H9 (cell line): ENCODE data around the gene CCR2. TPM values are rescaled to one million over a fixed set of nuclear protein-coding genes. Genes with fewer than 3 reads are reported as not detected.

Experiments
- DNase-seq: peaks from one replicate; pipeline ENCODE4 v3.0.0-alpha.2; 2017
- H2AFZ ChIP-seq: one replicate; pipeline ENCODE4 v1.6.1; 2013; ENCODE audit warnings: mild to moderate bottlenecking, low read length, control low read depth, moderate library complexity
- H2AK5ac ChIP-seq: 2 replicates; pipeline ENCODE4 v1.6.1; 2013; ENCODE audit warnings: low read length, control low read depth, mixed read lengths; ENCODE audit not compliant: insufficient read length
- H2BK120ac ChIP-seq: one replicate; pipeline ENCODE4 v1.6.1; 2013; ENCODE audit warnings: low read depth, mild to moderate bottlenecking, low read length, control low read depth, inconsistent platforms; ENCODE audit not compliant: poor library complexity, severe bottlenecking
- H2BK12ac ChIP-seq: 2 replicates; pipeline ENCODE4 v1.6.1; 2013; ENCODE audit warnings: low read length, control low read depth, mixed read lengths, low read depth; ENCODE audit not compliant: insufficient read length
- H2BK15ac ChIP-seq: 2 replicates; pipeline ENCODE4 v1.6.1; 2013; ENCODE audit warnings: low read depth, low read length, control low read depth
- H2BK20ac ChIP-seq: one replicate; pipeline ENCODE4 v1.6.1; 2013; ENCODE audit warnings: low read depth, mild to moderate bottlenecking, low read length, control low read depth, inconsistent platforms; ENCODE audit not compliant: poor library complexity, severe bottlenecking
- H2BK5ac ChIP-seq: 2 replicates; pipeline ENCODE4 v1.6.1; 2013; ENCODE audit warnings: low read length, control low read depth, mixed read lengths; ENCODE audit not compliant: insufficient read length
- H3K14ac ChIP-seq: 2 replicates; pipeline ENCODE4 v1.6.1; 2013; ENCODE audit warnings: low read length, control low read depth; ENCODE audit not compliant: insufficient read depth
- H3K18ac ChIP-seq: 2 replicates; pipeline ENCODE4 v1.6.1; 2013; ENCODE audit warnings: low read depth, mild to moderate bottlenecking, mixed read lengths, low read length, control low read depth; ENCODE audit not compliant: insufficient read length
- H3K23ac ChIP-seq: 2 replicates; pipeline ENCODE4 v1.6.1; 2013; ENCODE audit warnings: low read length, control low read depth, mixed read lengths, low read depth; ENCODE audit not compliant: insufficient read length
- H3K23me2 ChIP-seq: 2 replicates; pipeline ENCODE4 v1.6.1; 2013; ENCODE audit warnings: low read depth, mild to moderate bottlenecking, mixed read lengths, low read length, control low read depth; ENCODE audit not compliant: insufficient read length, poor library complexity, severe bottlenecking
- H3K27ac ChIP-seq: 2 replicates; pipeline ENCODE4 v1.5.1; 2013; ENCODE audit warnings: low read length, control low read depth, mixed read lengths, low read depth; ENCODE audit not compliant: insufficient read length
- H3K27me3 ChIP-seq: 2 replicates; pipeline ENCODE4 v1.6.1; 2013; ENCODE audit warnings: low read length, control low read depth, inconsistent platforms; ENCODE audit not compliant: insufficient read depth
- H3K4ac ChIP-seq: 2 replicates; pipeline ENCODE4 v1.6.1; 2013; ENCODE audit warnings: low read depth, mild to moderate bottlenecking, control low read depth, inconsistent platforms, low read length, moderate library complexity
- H3K4me1 ChIP-seq: 2 replicates; pipeline ENCODE4 v1.6.1; 2013; ENCODE audit warnings: low read length, control low read depth, inconsistent platforms; ENCODE audit not compliant: insufficient read depth
- H3K4me2 ChIP-seq: 2 replicates; pipeline ENCODE4 v1.6.1; 2013; ENCODE audit warnings: low read length, control low read depth, mixed read lengths; ENCODE audit not compliant: insufficient read length, insufficient read depth
- H3K56ac ChIP-seq: 2 replicates; pipeline ENCODE4 v1.6.1; 2013; ENCODE audit warnings: low read depth, mild to moderate bottlenecking, mixed read lengths, low read length, control low read depth; ENCODE audit not compliant: insufficient read length
- H3K79me1 ChIP-seq: 2 replicates; pipeline ENCODE4 v1.6.1; 2013; ENCODE audit warnings: low read depth, mild to moderate bottlenecking, moderate library complexity, low read length, control low read depth, inconsistent platforms; ENCODE audit not compliant: insufficient read depth, poor library complexity, severe bottlenecking
- H3K79me2 ChIP-seq: 2 replicates; pipeline ENCODE4 v1.6.1; 2013; ENCODE audit warnings: low read length, control low read depth, inconsistent platforms; ENCODE audit not compliant: insufficient read depth
- H3K9ac ChIP-seq: 2 replicates; pipeline ENCODE4 v1.6.1; 2013; ENCODE audit warnings: low read length, control low read depth, mixed read lengths; ENCODE audit not compliant: insufficient read length; ENCODE audit errors: extremely low read depth
- H3K9me3 ChIP-seq: one replicate; pipeline ENCODE4 v1.6.1; 2013; ENCODE audit warnings: low read depth, low read length, inconsistent platforms; ENCODE audit not compliant: control insufficient read depth
- H3T11ph ChIP-seq: one replicate; pipeline ENCODE4 v1.6.1; 2013; ENCODE audit warnings: mild to moderate bottlenecking, low read length, control low read depth, inconsistent platforms
- H4K20me1 ChIP-seq: one replicate; pipeline ENCODE4 v1.6.1; 2013; ENCODE audit not compliant: control insufficient read depth, insufficient read length, insufficient read depth
- H4K5ac ChIP-seq: 2 replicates; pipeline ENCODE4 v1.6.1; 2013; ENCODE audit warnings: low read depth, mild to moderate bottlenecking, mixed read lengths, low read length, control low read depth; ENCODE audit not compliant: insufficient read length
- H4K8ac ChIP-seq: replicated peaks from 2 replicates; pipeline ENCODE4 v1.6.1; 2013; ENCODE audit warnings: low read length, control low read depth, mixed read lengths, low read depth; ENCODE audit not compliant: insufficient read length
- H4K91ac ChIP-seq: 2 replicates; pipeline ENCODE4 v1.6.1; 2013; ENCODE audit warnings: low read depth, mild to moderate bottlenecking, moderate library complexity, mixed read lengths, low read length, control low read depth; ENCODE audit not compliant: insufficient read length
- H3K27ac Mint-ChIP-seq, 3 experiments: 2 replicates in 2 of 3; 3 replicates in 1 of 3; pipeline ENCODE4 v1.8.0; 2020 to 2021; ENCODE audit warnings: mixed read lengths in 3 of 3, mild to moderate bottlenecking in 1 of 3, moderate library complexity in 1 of 3
- H3K27me3 Mint-ChIP-seq: 2 replicates; pipeline ENCODE4 v1.8.0; 2021; ENCODE audit warnings: low read depth, mild to moderate bottlenecking, moderate library complexity, mixed read lengths
- H3K36me3 Mint-ChIP-seq, 3 experiments: 2 replicates in 2 of 3; 3 replicates in 1 of 3; pipeline ENCODE4 v1.8.0; 2020 to 2021; ENCODE audit warnings: low read depth in 3 of 3, mixed read lengths in 3 of 3; ENCODE audit not compliant: insufficient read depth in 1 of 3
- H3K4me1 Mint-ChIP-seq, 2 experiments: 2 replicates each; pipeline ENCODE4 v1.8.0; 2020; ENCODE audit warnings: mixed read lengths in 2 of 2
- H3K4me3 Mint-ChIP-seq, 2 experiments: 2 replicates in 1 of 2; 3 replicates in 1 of 2; pipeline ENCODE4 v1.8.0; 2020 to 2021; ENCODE audit warnings: mild to moderate bottlenecking in 2 of 2, mixed read lengths in 2 of 2, moderate library complexity in 1 of 2
- H3K9me3 Mint-ChIP-seq, 2 experiments: 2 replicates in 1 of 2; 3 replicates in 1 of 2; pipeline ENCODE4 v1.8.0; 2020; ENCODE audit warnings: mild to moderate bottlenecking in 2 of 2, mixed read lengths in 2 of 2, moderate library complexity in 1 of 2
- CTCF ChIP-seq: fragments of 200-600 bp; sonication (generic); conservative IDR thresholded peaks from 3 replicates; pipeline ENCODE4 v1.8.0; 2021; ENCODE audit warnings: antibody characterized with exemption, mild to moderate bottlenecking
- WGBS: extraction: QIAGEN DNeasy Blood & Tissue Kit; methylation state at CpG from one replicate; pipeline ENCODE4 v1.1.7; 2013; ENCODE audit warnings: missing lambda C conversion rate, low lambda C conversion rate, mixed read lengths; ENCODE audit not compliant: insufficient read length; ENCODE audit errors: extremely low coverage; 5-methylcytosine and 5-hydroxymethylcytosine counted together
- total RNA-seq: library from RNA; stranded (reverse); gene quantifications from 2 replicates; pipeline ENCODE4 v1.2.1, GENCODE V29; 2021

CCR2 gene
- total RNA-seq, 1 experiment from 2014 or later, result not detected

- no peak overlapping the region for H3K4me3 Mint-ChIP-seq
- no peak for DNase-seq
- Histone ChIP-seq H3K79me2 (no peaks in the 10 kb centered on the region), H2AFZ (no peak overlapping the region), H3T11ph (no peak overlapping the region), H3K79me1 (no peaks in the 10 kb centered on the region), H4K8ac (no peak overlapping the region), H2BK120ac (no peak overlapping the region), H4K20me1 (no peaks in the 10 kb centered on the region), H3K4ac (no peak overlapping the region), H2BK20ac (no peak overlapping the region), H2BK15ac (no peak overlapping the region), H4K5ac (no peak overlapping the region), H3K9ac (no peak overlapping the region), H3K27ac (no peak overlapping the region), H3K23ac (no peak overlapping the region), H3K18ac (no peak overlapping the region), H2AK5ac (no peak overlapping the region), H3K23me2 (no peaks in the 10 kb centered on the region), H3K9me3 (no peaks in the 10 kb centered on the region), H3K4me2 (no peak overlapping the region), H3K27me3 (no peaks in the 10 kb centered on the region; the same call in 1 of the 2 replicates), H2BK12ac (no peak overlapping the region), H3K14ac (no peak overlapping the region), H3K4me1 (0 out of 2 replicates have a peak, but pooled peaks cover 2% of the 10 kb centered on the region), H2BK5ac (no peak overlapping the region), H4K91ac (no peak overlapping the region), H3K56ac (no peak overlapping the region)
- peaks cover 14% of the 10 kb centered on the region for H3K27me3 Mint-ChIP-seq
- peaks cover 7 to 10% of the 10 kb centered on the region in 2 experiments for H3K4me1 Mint-ChIP-seq
- H3K27ac Mint-ChIP-seq, result no peak overlapping the region
- no CpG with 5 or more reads among the region's 3 CpGs for WGBS
- no peak for TF ChIP-seq CTCF
- H3K9me3 Mint-ChIP-seq, result peaks cover 15% of the 10 kb centered on the region in 2 experiments; a peak in 4 of 5 replicates
- no peaks in the 10 kb centered on the region for H3K36me3 Mint-ChIP-seq
These were observed 2.3 kb upstream of the CCR2 start for GRCh38 chr3:46351646-46352045.
